Glomerular visceral epithelial cell (primary cell): ENCODE results near the gene TPCN2.

Source experiments
- DNase-seq: peaks from one replicate; pipeline ENCODE4 v3.0.0-alpha.2; 2016; ENCODE audit errors: extremely low spot score

The TPCN2 gene

GRCh38 chr11:69111624-69112542 lies 63.2 kb downstream of the TPCN2 start:
- no peak for DNase-seq

- DNase-seq, result no peak
Observed at GRCh38 chr11:69113226-69113625, 64.5 kb downstream of the TPCN2 start.

GRCh38 chr11:69113646-69114340 lies 65.1 kb downstream of the TPCN2 start:
- DNase-seq, result no peak

DNA sequence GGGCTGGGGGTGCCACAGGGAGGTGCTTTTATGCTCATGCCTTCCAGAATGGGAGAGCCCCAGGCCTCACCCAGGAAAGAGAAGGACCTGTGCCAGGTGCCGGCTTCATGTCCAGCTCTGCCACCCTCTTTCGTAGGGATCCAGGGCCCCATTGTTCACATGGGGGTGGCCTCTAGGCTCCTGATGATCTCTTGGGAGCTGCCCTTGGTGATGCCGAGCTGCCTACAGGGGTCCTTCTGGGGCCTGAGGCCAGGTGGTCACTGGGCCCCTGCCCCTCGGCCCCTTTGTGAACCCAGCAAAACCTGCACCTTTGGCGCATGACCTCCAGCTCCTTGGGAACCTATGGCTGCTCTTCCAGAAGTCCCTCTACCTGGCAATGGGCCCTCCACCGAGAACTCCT lies 65.6 kb downstream of the TPCN2 start:
- no peak for DNase-seq

DNA sequence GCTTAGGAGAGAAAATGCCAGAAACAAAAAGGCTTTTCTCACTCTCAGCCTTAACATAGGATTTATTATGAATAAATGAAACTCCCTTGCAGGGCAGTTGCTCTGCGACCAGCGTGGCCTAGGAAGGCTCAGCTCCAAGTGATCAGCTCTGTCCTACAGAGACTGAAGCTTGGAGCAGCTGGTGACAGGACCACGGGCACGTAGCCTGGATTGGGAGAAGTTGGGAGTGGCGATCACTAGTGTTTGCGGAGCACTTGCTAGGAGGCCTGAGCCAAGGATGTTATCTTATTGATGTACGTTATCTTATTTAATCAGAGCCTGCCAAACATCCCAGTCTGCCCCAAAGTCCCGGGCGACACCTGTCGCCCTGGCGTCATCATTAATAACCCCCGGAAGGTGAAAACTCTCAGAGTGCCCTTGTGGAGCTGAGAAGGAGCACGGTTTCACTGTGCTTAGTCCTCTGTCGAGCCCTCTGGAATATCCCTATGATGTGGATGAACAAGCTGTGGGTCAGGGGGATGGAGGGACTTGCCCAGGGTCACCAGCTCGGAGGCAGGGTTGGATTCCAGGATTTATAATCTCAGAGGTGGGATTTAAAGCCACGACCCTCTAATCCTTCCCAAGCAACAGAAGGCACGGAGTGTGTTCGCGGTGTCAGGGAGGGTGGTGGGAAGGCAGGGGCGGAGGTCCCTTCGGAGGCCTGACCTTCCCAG lies 66.2 kb downstream of the TPCN2 start:
- no peak for DNase-seq

GRCh38 chr11:69115586-69116560 lies 67.1 kb downstream of the TPCN2 start:
- peak; percentile 40 for DNase-seq

DNA sequence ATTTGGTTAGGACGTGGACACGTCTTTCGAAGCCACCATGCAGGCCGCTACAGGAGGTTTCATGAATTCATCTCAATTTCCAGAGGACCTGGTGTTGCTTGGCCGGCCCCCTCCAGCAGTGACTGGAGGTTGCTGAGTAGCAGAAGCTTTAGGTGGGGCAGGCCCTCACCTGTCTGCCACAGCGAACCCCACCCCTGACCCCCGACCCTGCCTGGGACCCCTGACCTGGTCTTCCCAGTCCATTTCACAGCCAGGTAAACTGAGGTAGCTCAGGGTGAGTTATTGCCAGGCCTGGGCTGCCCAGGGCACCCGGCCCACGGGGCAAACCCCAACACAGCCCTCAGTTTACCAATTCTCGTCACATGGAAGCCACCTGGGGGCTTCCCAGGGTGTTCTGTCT lies 67.9 kb downstream of the TPCN2 start:
- DNase-seq, result no peak

DNA sequence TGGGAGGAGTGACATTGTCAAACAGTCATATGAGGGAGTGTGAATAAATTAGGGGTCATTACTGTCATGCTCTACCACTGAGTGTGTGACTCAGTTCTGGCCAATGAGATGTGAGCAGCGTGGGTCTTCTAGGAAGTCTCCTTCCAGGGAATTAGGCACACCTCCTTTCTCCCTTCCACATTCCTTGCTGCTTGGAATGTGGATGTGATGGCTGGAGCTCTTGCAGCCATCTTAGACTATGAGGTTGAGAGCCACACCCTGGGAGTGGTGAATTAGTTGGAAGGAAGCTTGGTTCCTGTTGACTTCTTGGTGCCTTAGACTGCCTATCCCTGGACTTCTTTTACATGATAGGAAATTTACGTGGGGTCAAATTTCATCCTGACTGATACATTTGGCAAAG lies 70.5 kb downstream of the TPCN2 start:
- no peak for DNase-seq

DNA sequence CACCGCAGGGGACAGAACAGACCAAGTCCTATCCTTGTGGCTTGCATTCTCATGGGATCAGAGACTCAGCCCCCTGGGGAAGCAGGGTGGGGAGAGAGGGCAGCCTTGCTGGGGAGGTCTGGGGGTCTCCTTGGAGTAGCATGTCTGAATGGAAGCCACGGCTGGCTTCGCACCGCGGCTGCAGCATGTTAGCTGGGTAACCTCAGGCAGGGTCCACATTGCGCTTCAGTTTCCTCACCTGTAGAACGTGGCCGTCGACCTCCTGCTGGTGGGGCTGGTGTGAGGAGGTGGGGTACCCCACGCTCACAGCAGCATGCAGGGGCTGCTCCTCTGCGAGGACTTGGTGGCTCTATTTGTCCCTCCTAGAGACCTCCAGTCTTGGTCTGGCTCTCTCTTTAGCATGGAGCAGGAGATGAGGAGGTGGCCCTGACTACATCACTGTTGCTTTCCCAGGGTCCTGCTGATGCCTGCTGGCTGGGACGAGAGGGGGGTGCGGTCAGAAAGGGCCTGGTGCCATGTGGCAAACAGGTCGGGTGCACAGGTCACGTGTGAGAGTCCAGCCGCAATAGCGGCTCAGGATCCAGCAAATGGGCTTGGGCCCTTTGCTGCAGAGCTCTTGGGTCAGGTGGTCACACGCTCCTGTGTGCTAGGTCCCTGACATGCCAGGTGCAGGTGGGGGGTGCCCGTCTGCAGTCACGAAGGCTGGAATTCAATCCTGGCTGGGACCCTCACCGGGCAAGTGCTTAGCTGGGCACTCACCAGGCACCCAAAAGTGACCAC lies 71.6 kb downstream of the TPCN2 start:
- DNase-seq, result no peak

GRCh38 chr11:69121021-69121420 lies 72.3 kb downstream of the TPCN2 start:
- no peak for DNase-seq

GRCh38 chr11:69121621-69122325 lies 73.0 kb downstream of the TPCN2 start:
- no peak for DNase-seq

- no peak for DNase-seq
Observed at GRCh38 chr11:69122326-69122629, 73.5 kb downstream of the TPCN2 start.

GRCh38 chr11:69122630-69123431 lies 74.1 kb downstream of the TPCN2 start:
- DNase-seq, result peak; percentile 91

DNA sequence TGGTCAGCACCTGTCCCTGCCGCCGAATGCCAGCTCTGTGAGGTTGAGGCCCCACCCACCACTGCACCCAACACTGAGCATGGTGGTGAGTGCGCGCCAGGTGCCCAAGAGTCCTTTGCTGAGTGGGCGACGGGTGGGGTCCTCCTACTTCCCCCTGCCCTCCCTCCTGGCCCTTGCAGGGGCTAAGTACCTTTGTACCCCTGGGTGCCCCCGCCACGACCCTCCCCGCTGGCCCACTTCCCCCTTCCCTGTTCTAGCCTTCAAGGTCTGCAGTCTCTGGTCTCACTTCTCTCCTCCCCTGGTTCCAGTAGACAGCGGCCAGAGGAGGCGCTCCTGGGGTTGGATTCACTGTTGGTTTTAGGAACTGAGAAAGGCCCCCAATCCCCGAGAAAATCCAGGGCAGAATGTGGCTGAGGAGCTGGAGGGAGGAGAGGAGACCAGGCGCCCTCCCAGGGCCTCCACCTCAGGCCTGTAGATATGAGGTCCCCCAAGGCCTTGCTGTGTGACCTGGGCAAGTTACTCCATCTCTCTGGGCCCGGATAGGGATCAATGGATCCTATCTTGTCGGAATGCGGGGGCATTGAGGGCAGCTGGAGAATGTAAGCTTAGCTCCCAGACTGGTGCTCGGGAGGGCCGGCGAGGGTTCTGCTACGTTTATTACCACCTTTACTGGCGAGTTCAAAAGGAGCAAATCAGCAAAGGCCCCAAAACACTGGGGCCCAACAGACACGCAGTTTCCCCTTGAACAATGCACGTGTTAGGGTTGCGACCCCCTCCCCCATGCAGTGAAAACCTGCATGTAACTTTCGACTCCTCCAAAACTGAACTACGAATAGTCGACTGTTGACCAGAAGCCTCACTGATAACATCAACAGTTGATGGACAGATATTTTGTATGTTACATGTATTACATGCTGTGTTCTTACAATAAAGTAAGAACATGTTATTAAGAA lies 75.1 kb downstream of the TPCN2 start:
- no peak for DNase-seq

- DNase-seq, result no peak
Observed at GRCh38 chr11:69125861-69126260, 77.1 kb downstream of the TPCN2 start.

- DNase-seq, result no peak
Observed at GRCh38 chr11:69126286-69126685, 77.6 kb downstream of the TPCN2 start.

GRCh38 chr11:69127081-69127850 lies 78.5 kb downstream of the TPCN2 start:
- no peak for DNase-seq
